ENCODE data around the gene DPPA5. TPM values are rescaled to one million over a fixed set of nuclear protein-coding genes. Genes with fewer than 3 reads are reported as not detected.

The DPPA5 gene
- polyA plus RNA-seq, 1 donor (not counting 4 experiments of a cell fraction or from before 2014, with no cell fraction given), result not detected

- DNase-seq (ENCODE audit: low read depth, low spot score), result no peak
- dilution Hi-C loops (cut with MboI; ENCODE audit: extremely low pct_ligation_motif_present, low sequenced_read_pairs), result no loop called here
- Histone ChIP-seq H3K4me3 (ENCODE audit: control insufficient read depth in 2 of 3, extremely low read depth in 1 of 3, insufficient read depth in 2 of 3, low read depth in 1 of 3, low read length in 3 of 3) (no peak overlapping the region), H3K9me3 (ENCODE audit: control insufficient read depth, low read depth, low read length) (no peaks in the 10 kb centered on the region), H3K36me3 (ENCODE audit: control insufficient read depth in 2 of 2, extremely low read depth in 1 of 2, insufficient read depth in 2 of 2, low read length in 2 of 2) (no peaks in the 10 kb centered on the region), H4K20me1 (ENCODE audit: control insufficient read depth, extremely low read depth, insufficient read depth, low read length) (no peaks in the 10 kb centered on the region), H3K27ac (ENCODE audit: control insufficient read depth, insufficient read depth, low read length) (no peak overlapping the region), H3K79me2 (ENCODE audit: control insufficient read depth, insufficient read depth, low read length) (no peaks in the 10 kb centered on the region), H3K4me2 (ENCODE audit: control insufficient read depth, extremely low read depth, insufficient read depth, low read depth, low read length) (no peak overlapping the region), H3K9me1 (ENCODE audit: control insufficient read depth, extremely low read depth, insufficient read depth, low read length) (no peaks in the 10 kb centered on the region), H3K9ac (ENCODE audit: control insufficient read depth, extremely low read depth, insufficient read depth, low read length) (no peak overlapping the region), H3K4me1 (ENCODE audit: control insufficient read depth, extremely low read depth, insufficient read depth, low read length) (no peaks in the 10 kb centered on the region), H2AFZ (ENCODE audit: control insufficient read depth, low read length) (no peak overlapping the region), H3K27me3 (ENCODE audit: control insufficient read depth, extremely low read depth, insufficient read depth, low read length) (no peaks in the 10 kb centered on the region)
- FAIRE-seq, result no peak
- no peak for TF ChIP-seq CTCF (optimal IDR thresholded peaks at IDR 0.05 in 1 of 3, IDR thresholded peaks at IDR 0.05 in 1 of 3, conservative IDR thresholded peaks at IDR 0.05 in 1 of 3; ENCODE audit: extremely low read depth in 1 of 3, insufficient read depth in 2 of 3, low read length in 3 of 3)
- no peak for TF ChIP-seq EZH2 (IDR thresholded peaks at IDR 0.05; ENCODE audit: low read length)
Observed at GRCh38 chr6:73341335-73341734, 12.7 kb downstream of the DPPA5 start.

GRCh38 chr6:73340048-73340447 lies 14.0 kb downstream of the DPPA5 start:
- H3K4me3 ChIP-seq (ENCODE audit: control insufficient read depth in 2 of 3, extremely low read depth in 1 of 3, insufficient read depth in 2 of 3, low read depth in 1 of 3, low read length in 3 of 3), result no peak overlapping the region
- no peak overlapping the region for H3K27ac ChIP-seq (ENCODE audit: control insufficient read depth, insufficient read depth, low read length)
- H3K4me1 ChIP-seq (ENCODE audit: control insufficient read depth, extremely low read depth, insufficient read depth, low read length), result no peaks in the 10 kb centered on the region
- H3K4me2 ChIP-seq (ENCODE audit: control insufficient read depth, extremely low read depth, insufficient read depth, low read depth, low read length), result no peak overlapping the region
- no peaks in the 10 kb centered on the region for H3K79me2 ChIP-seq (ENCODE audit: control insufficient read depth, insufficient read depth, low read length)
- H4K20me1 ChIP-seq (ENCODE audit: control insufficient read depth, extremely low read depth, insufficient read depth, low read length), result no peaks in the 10 kb centered on the region
- no peak overlapping the region for H2AFZ ChIP-seq (ENCODE audit: control insufficient read depth, low read length)
- no peaks in the 10 kb centered on the region for H3K36me3 ChIP-seq (ENCODE audit: control insufficient read depth in 2 of 2, extremely low read depth in 1 of 2, insufficient read depth in 2 of 2, low read length in 2 of 2)
- H3K27me3 ChIP-seq (ENCODE audit: control insufficient read depth, extremely low read depth, insufficient read depth, low read length), result no peaks in the 10 kb centered on the region
- no peak for TF ChIP-seq EZH2 (IDR thresholded peaks at IDR 0.05; ENCODE audit: low read length)
- no peak for TF ChIP-seq CTCF (optimal IDR thresholded peaks at IDR 0.05 in 1 of 3, IDR thresholded peaks at IDR 0.05 in 1 of 3, conservative IDR thresholded peaks at IDR 0.05 in 1 of 3; ENCODE audit: extremely low read depth in 1 of 3, insufficient read depth in 2 of 3, low read length in 3 of 3)
- no peaks in the 10 kb centered on the region for H3K9me1 ChIP-seq (ENCODE audit: control insufficient read depth, extremely low read depth, insufficient read depth, low read length)
- dilution Hi-C loops (cut with MboI; ENCODE audit: extremely low pct_ligation_motif_present, low sequenced_read_pairs), result no loop called here
- DNase-seq (ENCODE audit: low read depth, low spot score), result no peak
- no peaks in the 10 kb centered on the region for H3K9me3 ChIP-seq (ENCODE audit: control insufficient read depth, low read depth, low read length)
- H3K9ac ChIP-seq (ENCODE audit: control insufficient read depth, extremely low read depth, insufficient read depth, low read length), result no peak overlapping the region
- FAIRE-seq, result peak; percentile 60

Measured in keratinocyte (primary cell).